ENCODE measurements around the gene ATF6B. TPM values are rescaled to one million over a fixed set of nuclear protein-coding genes. Genes with fewer than 3 reads are reported as not detected.

ATF6B gene
- polyA plus RNA-seq, 1 experiment, result 69.2 TPM

- Histone ChIP-seq H3K4me3 (ENCODE audit: low read depth, low read length) (peak within 1 kb of the TSS; percentile 71), H3K36me3 (ENCODE audit: control insufficient read depth, insufficient read depth, low read length) (peaks cover 10% of the 10 kb centered on the region), H3K27me3 (ENCODE audit: control insufficient read depth, insufficient read depth, low read length) (no peaks in the 10 kb centered on the region)
- ChIA-PET CTCF (interaction anchor here (0.7 to 3.4 kb wide), 6 partner anchors 27 to 179 kb away, joined by 3 to 16 read pairs (median 3); partner anchors contain the start of gene ATF6B), POLR2A (interaction anchor here (0.6 kb wide), 2 partner anchors 12 to 1638 kb away, joined by 3 to 7 read pairs; no protein-coding TSS in a partner anchor)
- peak; percentile 60 for DNase-seq (ENCODE audit: low read depth)
- TF ChIP-seq, protein P1, sequence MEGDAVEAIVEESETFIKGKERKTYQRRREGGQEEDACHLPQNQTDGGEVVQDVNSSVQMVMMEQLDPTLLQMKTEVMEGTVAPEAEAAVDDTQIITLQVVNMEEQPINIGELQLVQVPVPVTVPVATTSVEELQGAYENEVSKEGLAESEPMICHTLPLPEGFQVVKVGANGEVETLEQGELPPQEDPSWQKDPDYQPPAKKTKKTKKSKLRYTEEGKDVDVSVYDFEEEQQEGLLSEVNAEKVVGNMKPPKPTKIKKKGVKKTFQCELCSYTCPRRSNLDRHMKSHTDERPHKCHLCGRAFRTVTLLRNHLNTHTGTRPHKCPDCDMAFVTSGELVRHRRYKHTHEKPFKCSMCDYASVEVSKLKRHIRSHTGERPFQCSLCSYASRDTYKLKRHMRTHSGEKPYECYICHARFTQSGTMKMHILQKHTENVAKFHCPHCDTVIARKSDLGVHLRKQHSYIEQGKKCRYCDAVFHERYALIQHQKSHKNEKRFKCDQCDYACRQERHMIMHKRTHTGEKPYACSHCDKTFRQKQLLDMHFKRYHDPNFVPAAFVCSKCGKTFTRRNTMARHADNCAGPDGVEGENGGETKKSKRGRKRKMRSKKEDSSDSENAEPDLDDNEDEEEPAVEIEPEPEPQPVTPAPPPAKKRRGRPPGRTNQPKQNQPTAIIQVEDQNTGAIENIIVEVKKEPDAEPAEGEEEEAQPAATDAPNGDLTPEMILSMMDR (IDR thresholded peaks at IDR 0.05; ENCODE audit: insufficient read depth, low read depth, low read length), result peak; percentile 43
Observed at GRCh38 chr6:32153564-32154513, 25.8 kb upstream of the ATF6B start, which contains the start of gene PPT2. Gene PPT2, plus strand, starts transcription at chr6:32154141. Its CDS starts 454 bp downstream, at chr6:32154595.

- no peak for DNase-seq (ENCODE audit: low read depth)
- CTCF ChIA-PET, result interaction anchor here (2.1 to 3.4 kb wide), 2 partner anchors 23 to 35 kb away, joined by 11 to 16 read pairs; partner anchors contain the start of gene FKBPL
- POLR2A ChIA-PET, result interaction anchor here (0.6 kb wide), 1 partner anchor 1637 kb away, joined by 7 read pairs; no protein-coding TSS in a partner anchor
- Histone ChIP-seq H3K27me3 (ENCODE audit: control insufficient read depth, insufficient read depth, low read length) (no peaks in the 10 kb centered on the region), H3K36me3 (ENCODE audit: control insufficient read depth, insufficient read depth, low read length) (peaks cover 10% of the 10 kb centered on the region), H3K4me3 (ENCODE audit: low read depth, low read length) (peak overlapping the region; percentile 71)
- TF ChIP-seq, protein P1 (IDR thresholded peaks at IDR 0.05; ENCODE audit: insufficient read depth, low read depth, low read length), result no peak
Observed at GRCh38 chr6:32152769-32153563, 24.9 kb upstream of the ATF6B start.

DNA sequence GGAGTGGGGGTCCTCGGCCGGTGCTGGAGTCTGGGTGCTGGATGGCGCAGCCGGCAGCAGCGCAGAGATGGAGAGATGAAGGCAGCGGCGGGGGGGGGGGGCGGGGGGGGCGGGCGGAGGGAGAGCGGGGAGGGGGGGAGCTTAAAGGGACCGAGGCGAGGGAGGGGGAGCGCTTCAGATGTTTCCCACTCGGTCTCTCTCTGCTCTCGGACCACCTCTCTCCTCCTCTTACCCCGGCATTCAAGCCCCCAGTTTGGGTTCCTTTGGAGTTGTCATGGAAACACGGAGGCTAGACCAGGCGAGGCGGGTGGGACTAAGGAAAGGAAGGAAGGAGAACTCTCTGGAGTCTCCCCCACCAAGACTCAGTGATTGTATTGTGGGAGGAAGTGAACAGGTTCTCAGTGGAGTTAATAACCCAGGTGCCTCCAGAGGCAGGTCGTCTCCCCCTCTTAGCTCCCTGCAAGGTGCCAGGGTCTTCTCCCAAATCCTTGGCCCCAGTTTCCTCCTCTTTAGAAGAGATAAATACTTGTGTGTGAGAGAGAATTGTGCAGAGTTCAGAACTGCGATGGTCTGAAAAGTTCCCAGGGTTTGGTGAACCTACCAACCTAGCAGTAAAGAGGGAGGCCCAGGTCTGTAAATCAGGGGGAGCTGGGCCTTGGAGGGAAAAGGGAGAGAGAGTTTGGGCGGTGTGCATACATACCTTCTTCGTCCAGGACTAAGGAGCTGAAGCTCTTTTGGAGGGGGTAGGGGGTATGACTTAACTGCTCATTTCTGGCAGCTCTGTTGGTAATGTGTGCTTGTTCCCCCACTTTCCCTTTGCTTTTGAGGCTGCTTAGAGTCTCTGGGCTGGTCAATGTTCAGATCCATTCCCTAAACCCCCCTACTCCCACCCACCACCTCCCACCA, 24.1 kb upstream of the ATF6B start, which contains the start of gene PRRT1:
Gene PRRT1 (minus strand): TSS at position 77 of the 906 bp plus-strand sequence. CDS start 112 bp downstream, outside the sequence.
- TF ChIP-seq, protein P1 (IDR thresholded peaks at IDR 0.05; ENCODE audit: insufficient read depth, low read depth, low read length), result no peak
- Histone ChIP-seq H3K4me3 (ENCODE audit: low read depth, low read length) (peak within 1 kb of the TSS; percentile 71), H3K27me3 (ENCODE audit: control insufficient read depth, insufficient read depth, low read length) (no peaks in the 10 kb centered on the region), H3K36me3 (ENCODE audit: control insufficient read depth, insufficient read depth, low read length) (peaks cover 8% of the 10 kb centered on the region)
- CTCF ChIA-PET, result interaction anchor here (2.1 to 3.4 kb wide), 2 partner anchors 22 to 34 kb away, joined by 11 to 16 read pairs; partner anchors contain the start of gene FKBPL
- DNase-seq (ENCODE audit: low read depth), result no peak
- POLR2A ChIA-PET, result interaction anchor here (0.6 kb wide), 2 partner anchors 234 to 1969 kb away, joined by 3 to 7 read pairs; no protein-coding TSS in a partner anchor

- peak overlapping the region; percentile 56 for H3K4me3 ChIP-seq (ENCODE audit: low read depth, low read length)
- CTCF ChIA-PET, result interaction anchor here (2.1 to 3.4 kb wide), 2 partner anchors 22 to 33 kb away, joined by 11 to 16 read pairs; partner anchors contain the start of gene FKBPL
- H3K27me3 ChIP-seq (ENCODE audit: control insufficient read depth, insufficient read depth, low read length), result no peaks in the 10 kb centered on the region
- POLR2A ChIA-PET, result no interaction called here
- H3K36me3 ChIP-seq (ENCODE audit: control insufficient read depth, insufficient read depth, low read length), result peaks cover 6% of the 10 kb centered on the region
- TF ChIP-seq, protein P1 (IDR thresholded peaks at IDR 0.05; ENCODE audit: insufficient read depth, low read depth, low read length), result no peak
- no peak for DNase-seq (ENCODE audit: low read depth)
Observed at GRCh38 chr6:32151181-32151862, 23.3 kb upstream of the ATF6B start.
